Measurements from ENCODE around the gene IL12RB1.

IL12RB1 gene

DNA sequence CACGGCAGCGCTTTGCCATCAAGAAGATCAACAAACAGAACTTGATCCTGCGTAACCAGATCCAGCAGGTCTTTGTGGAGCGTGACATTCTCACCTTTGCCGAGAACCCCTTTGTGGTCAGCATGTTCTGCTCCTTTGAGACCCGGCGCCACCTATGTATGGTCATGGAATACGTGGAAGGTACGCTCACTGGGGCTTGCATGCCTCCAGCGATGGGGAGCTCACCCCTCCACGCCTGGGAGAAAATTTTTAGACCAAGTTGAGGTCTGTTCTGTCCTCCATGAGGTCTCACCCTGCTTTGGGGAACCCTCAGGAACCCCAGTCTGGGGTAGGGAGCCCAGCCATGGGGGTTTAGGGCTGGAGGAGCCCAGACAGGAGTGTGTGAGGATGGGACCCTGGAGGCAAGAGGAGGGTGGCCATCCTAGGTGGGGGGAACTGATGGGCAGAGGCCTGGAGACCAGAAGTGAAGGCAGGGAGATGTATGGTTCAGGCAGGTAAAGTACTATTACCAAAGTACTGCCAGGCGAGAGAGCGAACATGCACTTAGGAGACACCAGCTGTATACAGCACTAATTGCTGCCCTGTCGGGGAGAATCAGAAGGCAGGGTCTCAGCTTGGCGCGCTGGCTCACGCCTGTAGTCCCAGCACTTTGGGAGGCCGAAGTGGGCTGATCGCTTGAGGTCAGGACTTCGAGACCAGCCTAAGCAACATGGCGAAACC, 43.9 kb upstream of the IL12RB1 start:
- Histone ChIP-seq H3K27ac (ENCODE audit: low read depth, low read length) (no peak overlapping the region), H3K36me3 (ENCODE audit: low read length) (peaks cover 6% of the 10 kb centered on the region; the same call in 1 of the 2 replicates), H4K20me1 (ENCODE audit: low read depth, low read length) (no peaks in the 10 kb centered on the region), H3K4me2 (ENCODE audit: low read depth, low read length, poor library complexity, severe bottlenecking) (no peak overlapping the region), H3K9ac (ENCODE audit: low read length) (no peak overlapping the region), H3K27me3 (ENCODE audit: low read length) (no peaks in the 10 kb centered on the region), H3K9me3 (ENCODE audit: insufficient read depth, low read length) (no peaks in the 10 kb centered on the region), H3K9me2 (replicated peaks; ENCODE audit: insufficient read depth, low read length) (no peaks in the 10 kb centered on the region), H3K4me3 (ENCODE audit: insufficient read depth, low read length, poor library complexity, severe bottlenecking) (no peak overlapping the region), H3F3A (ENCODE audit: insufficient read depth) (no peaks in the 10 kb centered on the region), H3K79me2 (ENCODE audit: insufficient read depth, low read length) (no peaks in the 10 kb centered on the region), H2AFZ (ENCODE audit: low read depth, low read length, severe bottlenecking) (no peak overlapping the region)
- TF ChIP-seq EZH2phosphoT487 (conservative IDR thresholded peaks at IDR 0.05; ENCODE audit: low read length): no peak
- TF ChIP-seq, protein P1, sequence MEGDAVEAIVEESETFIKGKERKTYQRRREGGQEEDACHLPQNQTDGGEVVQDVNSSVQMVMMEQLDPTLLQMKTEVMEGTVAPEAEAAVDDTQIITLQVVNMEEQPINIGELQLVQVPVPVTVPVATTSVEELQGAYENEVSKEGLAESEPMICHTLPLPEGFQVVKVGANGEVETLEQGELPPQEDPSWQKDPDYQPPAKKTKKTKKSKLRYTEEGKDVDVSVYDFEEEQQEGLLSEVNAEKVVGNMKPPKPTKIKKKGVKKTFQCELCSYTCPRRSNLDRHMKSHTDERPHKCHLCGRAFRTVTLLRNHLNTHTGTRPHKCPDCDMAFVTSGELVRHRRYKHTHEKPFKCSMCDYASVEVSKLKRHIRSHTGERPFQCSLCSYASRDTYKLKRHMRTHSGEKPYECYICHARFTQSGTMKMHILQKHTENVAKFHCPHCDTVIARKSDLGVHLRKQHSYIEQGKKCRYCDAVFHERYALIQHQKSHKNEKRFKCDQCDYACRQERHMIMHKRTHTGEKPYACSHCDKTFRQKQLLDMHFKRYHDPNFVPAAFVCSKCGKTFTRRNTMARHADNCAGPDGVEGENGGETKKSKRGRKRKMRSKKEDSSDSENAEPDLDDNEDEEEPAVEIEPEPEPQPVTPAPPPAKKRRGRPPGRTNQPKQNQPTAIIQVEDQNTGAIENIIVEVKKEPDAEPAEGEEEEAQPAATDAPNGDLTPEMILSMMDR (IDR thresholded peaks at IDR 0.05; ENCODE audit: insufficient read depth, low read length, poor library complexity, severe bottlenecking): no peak

DNA sequence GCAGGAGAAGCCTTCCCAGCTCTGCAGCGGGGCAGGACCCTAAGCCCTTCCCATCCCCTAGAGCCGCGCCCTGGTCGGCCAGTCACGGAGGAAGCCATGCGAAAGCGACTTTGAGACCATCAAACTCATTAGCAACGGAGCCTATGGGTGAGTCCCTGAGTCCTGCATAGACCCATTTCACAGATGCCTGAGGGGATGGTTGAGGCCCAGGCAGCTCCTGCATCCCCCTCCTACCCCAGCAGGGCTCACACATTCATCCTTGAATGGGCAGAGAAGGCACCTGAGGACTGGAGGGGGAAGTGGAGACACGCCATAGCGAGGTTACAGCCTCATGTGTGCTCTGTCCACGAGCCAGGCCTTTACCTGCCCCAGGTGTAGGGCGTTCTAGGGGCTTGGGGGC, 42.1 kb upstream of the IL12RB1 start:
- Histone ChIP-seq H3K4me2 (ENCODE audit: low read depth, low read length, poor library complexity, severe bottlenecking) (no peak overlapping the region), H3K36me3 (ENCODE audit: low read length) (peaks cover 5% of the 10 kb centered on the region; the same call in 1 of the 2 replicates), H3F3A (ENCODE audit: insufficient read depth) (no peaks in the 10 kb centered on the region), H3K9me2 (replicated peaks; ENCODE audit: insufficient read depth, low read length) (no peaks in the 10 kb centered on the region), H3K79me2 (ENCODE audit: insufficient read depth, low read length) (no peaks in the 10 kb centered on the region), H3K27ac (ENCODE audit: low read depth, low read length) (no peak overlapping the region), H3K4me3 (ENCODE audit: insufficient read depth, low read length, poor library complexity, severe bottlenecking) (no peak overlapping the region), H3K9ac (ENCODE audit: low read length) (no peak overlapping the region), H3K9me3 (ENCODE audit: insufficient read depth, low read length) (no peaks in the 10 kb centered on the region), H3K27me3 (ENCODE audit: low read length) (no peaks in the 10 kb centered on the region), H4K20me1 (ENCODE audit: low read depth, low read length) (no peaks in the 10 kb centered on the region), H2AFZ (ENCODE audit: low read depth, low read length, severe bottlenecking) (no peak overlapping the region)
- TF ChIP-seq, protein P1 (IDR thresholded peaks at IDR 0.05; ENCODE audit: insufficient read depth, low read length, poor library complexity, severe bottlenecking): no peak
- TF ChIP-seq EZH2phosphoT487 (conservative IDR thresholded peaks at IDR 0.05; ENCODE audit: low read length): no peak

DNA sequence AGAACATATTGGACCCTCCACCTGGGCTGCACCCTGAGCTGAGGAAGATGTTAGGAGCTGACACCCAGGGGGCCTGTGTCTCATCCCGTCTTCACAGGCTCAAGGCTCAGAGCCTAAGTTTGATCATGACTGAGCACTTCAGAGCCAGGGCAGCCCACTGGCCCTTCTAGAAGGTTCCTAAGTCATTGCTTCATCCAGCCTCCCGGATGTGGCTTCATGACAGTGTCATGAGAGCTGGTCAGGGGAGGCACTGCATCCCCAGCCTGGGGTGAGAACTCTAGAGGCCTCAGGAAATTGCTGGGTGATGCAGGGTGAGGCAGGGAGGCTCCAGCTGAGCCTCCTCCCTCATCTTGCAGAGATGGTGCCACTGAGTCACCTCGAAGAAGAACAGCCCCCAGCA, 41.3 kb upstream of the IL12RB1 start:
- Histone ChIP-seq H3K4me3 (ENCODE audit: insufficient read depth, low read length, poor library complexity, severe bottlenecking) (no peak overlapping the region), H3K27me3 (ENCODE audit: low read length) (no peaks in the 10 kb centered on the region), H2AFZ (ENCODE audit: low read depth, low read length, severe bottlenecking) (no peak overlapping the region), H3K9me2 (replicated peaks; ENCODE audit: insufficient read depth, low read length) (no peaks in the 10 kb centered on the region), H3F3A (ENCODE audit: insufficient read depth) (no peaks in the 10 kb centered on the region), H3K27ac (ENCODE audit: low read depth, low read length) (no peak overlapping the region), H4K20me1 (ENCODE audit: low read depth, low read length) (no peaks in the 10 kb centered on the region), H3K9me3 (ENCODE audit: insufficient read depth, low read length) (no peaks in the 10 kb centered on the region), H3K9ac (ENCODE audit: low read length) (no peak overlapping the region), H3K4me2 (ENCODE audit: low read depth, low read length, poor library complexity, severe bottlenecking) (no peak overlapping the region), H3K36me3 (ENCODE audit: low read length) (peaks cover 4% of the 10 kb centered on the region; the same call in 1 of the 2 replicates), H3K79me2 (ENCODE audit: insufficient read depth, low read length) (no peaks in the 10 kb centered on the region)
- TF ChIP-seq EZH2phosphoT487 (conservative IDR thresholded peaks at IDR 0.05; ENCODE audit: low read length): no peak
- TF ChIP-seq, protein P1 (IDR thresholded peaks at IDR 0.05; ENCODE audit: insufficient read depth, low read length, poor library complexity, severe bottlenecking): no peak
